GM10248 (cell line): Measurements from ENCODE around the gene TSPEAR.

Experiments used
- CTCF ChIA-PET: fragments of 300-600 bp; sonication (Branson Sonifier 250); formaldehyde crosslinking; extraction: SDS; loops from one replicate; lab custom pipeline; 2021; ENCODE audit warnings: antibody characterized with exemption; lab: Yijun Ruan, JAX
- POLR2A ChIA-PET: fragments of 350-650 bp; sonication (Branson Sonifier 250); formaldehyde crosslinking; extraction: SDS; loops from one replicate; lab custom pipeline; 2020; ENCODE audit warnings: antibody characterized with exemption; lab: Yijun Ruan, JAX
- DNase-seq: peaks from one replicate; pipeline ENCODE4 v3.0.0; 2012; ENCODE audit errors: extremely low spot score
- CTCF ChIP-seq: IDR thresholded peaks from 2 replicates; pipeline ENCODE4 v1.5.1; 2012; ENCODE audit warnings: mild to moderate bottlenecking, low read depth; ENCODE audit errors: extremely low read depth, missing control alignments, control extremely low read depth

TSPEAR gene

GRCh38 chr21:44499631-44500030, 211.7 kb downstream of the TSPEAR start:
- ChIA-PET CTCF (interaction anchor here (1.4 kb wide), 1 partner anchor 10 kb away, joined by 5 read pairs; no protein-coding TSS in a partner anchor), POLR2A (no interaction called here)
- no peak for DNase-seq

GRCh38 chr21:44499211-44499560, 212.2 kb downstream of the TSPEAR start:
- DNase-seq: no peak
- ChIA-PET POLR2A (no interaction called here), CTCF (interaction anchor here (1.4 kb wide), 1 partner anchor 11 kb away, joined by 5 read pairs; no protein-coding TSS in a partner anchor)

More at GRCh38 chr21:44499631-44500030, 211.7 kb downstream of the TSPEAR start:
- TF ChIP-seq CTCF: no peak

GRCh38 chr21:44498280-44499210, 212.8 kb downstream of the TSPEAR start:
- CTCF ChIA-PET: interaction anchor here (1.4 kb wide), 1 partner anchor 11 kb away, joined by 5 read pairs; no protein-coding TSS in a partner anchor
- no peak for DNase-seq
- POLR2A ChIA-PET: no interaction called here
- TF ChIP-seq CTCF: no peak

More at GRCh38 chr21:44499211-44499560, 212.2 kb downstream of the TSPEAR start:
- no peak for TF ChIP-seq CTCF

- no peak for DNase-seq
- POLR2A ChIA-PET: no interaction called here
- CTCF ChIA-PET: no interaction called here
- no peak for TF ChIP-seq CTCF
Measured at GRCh38 chr21:44497703-44498126, 213.7 kb downstream of the TSPEAR start.

GRCh38 chr21:44496564-44497550, 214.5 kb downstream of the TSPEAR start:
- no peak for DNase-seq
- ChIA-PET POLR2A (no interaction called here), CTCF (interaction anchor here (1.5 to 2.4 kb wide), 2 partner anchors 14 to 297 kb away, joined by 7 to 8 read pairs; no protein-coding TSS in a partner anchor)
- no peak for TF ChIP-seq CTCF
